ENCODE results near the gene PPP2R5C.
"Not testable (repeated sequence)": the region's sequence is repeated elsewhere in the genome, so short reads cannot be mapped to it uniquely, and the experiment has no call there.

PPP2R5C gene

DNA sequence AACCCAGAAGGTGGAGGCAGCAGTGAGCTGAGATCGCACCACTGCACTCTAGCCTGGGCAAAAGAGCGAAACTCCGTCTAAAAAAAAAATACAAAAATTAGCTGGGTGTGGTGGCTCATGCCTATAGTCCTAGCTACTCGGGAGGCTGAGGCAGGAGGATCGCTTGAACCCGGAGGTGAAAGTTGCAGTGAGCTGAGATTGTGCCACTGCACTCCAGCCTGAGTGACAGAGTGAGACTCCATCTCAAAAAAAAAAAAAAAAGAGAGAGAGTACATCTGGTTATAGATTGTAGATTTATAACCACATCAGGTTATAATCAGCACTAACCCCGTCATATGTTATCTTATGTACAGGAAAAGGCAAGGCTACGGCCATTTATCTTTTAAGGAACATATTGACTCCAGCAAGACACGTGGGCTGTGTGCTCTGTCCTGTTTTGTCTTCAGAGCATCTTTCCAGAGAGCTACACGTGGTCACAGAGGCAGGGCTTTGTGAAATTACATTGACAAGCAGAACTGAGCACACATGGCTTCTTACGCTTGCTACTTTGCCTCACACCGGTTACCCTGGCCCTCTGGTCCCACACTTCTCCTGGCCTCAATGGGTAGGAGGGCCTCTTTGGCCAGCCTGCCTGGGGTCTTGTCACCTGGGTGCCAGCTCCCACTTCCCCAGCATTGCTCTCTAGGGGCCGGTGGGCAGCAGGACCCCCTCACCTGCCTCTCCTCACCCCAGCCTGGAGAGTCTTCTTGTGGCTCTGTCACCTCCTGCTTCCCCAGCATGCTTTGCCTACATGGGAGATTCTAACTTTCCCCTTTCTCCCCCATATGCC, 196.1 kb downstream of the PPP2R5C start:
- DNase-seq = no peak

- no peak for DNase-seq
Observed at GRCh38 chr14:101958418-101959180, 197.1 kb downstream of the PPP2R5C start.

DNA sequence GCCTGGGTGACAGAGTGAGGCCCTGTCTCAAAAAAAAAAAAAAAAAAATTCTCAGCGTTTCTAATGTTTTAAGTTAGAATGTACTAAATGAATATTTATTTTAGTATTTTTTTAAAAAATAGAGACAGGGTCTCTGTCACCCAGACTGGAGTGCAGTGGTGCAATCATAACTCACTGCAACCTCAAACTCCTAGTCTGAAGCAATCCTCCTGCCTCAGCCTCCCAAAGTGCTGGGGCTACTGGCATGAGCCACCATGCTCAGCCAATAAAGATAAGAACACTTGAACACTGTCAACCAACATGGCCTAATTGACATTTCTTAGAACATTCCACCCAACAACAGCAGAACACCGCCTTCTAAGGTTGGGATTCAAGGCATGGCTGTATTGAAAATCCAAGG, 197.8 kb downstream of the PPP2R5C start:
- DNase-seq = no peak

DNA sequence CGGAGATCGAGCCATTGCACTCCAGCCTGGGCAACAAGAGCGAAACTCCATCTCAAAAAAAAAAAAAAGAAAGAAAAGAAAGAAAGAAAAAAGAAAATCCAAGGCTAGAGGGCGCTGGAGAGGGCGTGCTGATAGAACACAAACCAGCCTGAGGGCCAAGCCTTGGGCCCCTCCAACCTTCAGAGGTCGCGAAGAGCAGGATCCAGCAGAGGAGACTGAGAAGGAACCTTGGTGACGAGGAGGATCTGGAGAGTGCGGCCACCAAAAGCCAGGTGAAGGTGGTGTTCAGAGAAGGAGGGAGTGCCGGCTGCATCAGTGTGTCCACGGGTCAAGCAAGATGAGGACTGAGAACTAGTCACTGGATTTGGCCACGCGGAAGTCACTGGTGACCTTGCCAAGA, 198.7 kb downstream of the PPP2R5C start:
- DNase-seq = peak; percentile 31

GRCh38 chr14:101961011-101961721, 199.7 kb downstream of the PPP2R5C start:
- DNase-seq = peak; percentile 78

DNA sequence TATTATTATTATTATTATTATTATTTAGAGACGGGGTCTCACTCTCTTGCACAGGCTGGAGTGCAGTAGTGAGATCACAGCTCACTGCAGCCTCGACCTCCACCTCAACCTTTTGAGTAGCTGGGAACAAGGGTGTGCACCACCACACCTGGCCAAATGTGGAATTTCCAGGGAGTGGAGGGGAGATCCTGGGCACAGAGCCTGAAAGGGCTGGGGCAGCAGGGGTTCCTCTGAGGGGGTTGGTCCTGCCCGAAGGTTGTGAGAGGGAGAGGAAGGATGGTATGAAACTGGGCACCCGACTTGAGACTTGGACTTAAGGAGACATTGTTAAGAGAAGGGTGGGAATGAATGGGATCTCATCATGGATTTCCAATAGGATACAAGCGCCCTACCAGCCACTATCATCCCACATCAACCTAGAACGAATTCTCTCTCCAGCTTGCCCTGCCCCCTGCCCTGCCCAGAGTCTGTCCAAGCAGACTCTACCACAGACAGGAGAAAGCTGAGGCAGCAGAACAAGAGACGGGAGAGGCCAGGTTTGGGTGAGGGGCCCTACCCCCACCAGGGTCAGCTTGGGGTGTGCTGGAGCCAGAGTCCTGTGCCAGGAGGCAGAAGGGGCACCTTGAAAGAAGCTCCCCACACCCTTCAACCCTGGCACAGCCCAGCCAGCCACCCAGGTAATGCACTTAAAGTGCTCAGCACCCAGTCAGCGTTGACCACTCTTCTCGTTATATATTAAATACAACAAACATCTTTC, 200.4 kb downstream of the PPP2R5C start:
- no peak for DNase-seq

DNA sequence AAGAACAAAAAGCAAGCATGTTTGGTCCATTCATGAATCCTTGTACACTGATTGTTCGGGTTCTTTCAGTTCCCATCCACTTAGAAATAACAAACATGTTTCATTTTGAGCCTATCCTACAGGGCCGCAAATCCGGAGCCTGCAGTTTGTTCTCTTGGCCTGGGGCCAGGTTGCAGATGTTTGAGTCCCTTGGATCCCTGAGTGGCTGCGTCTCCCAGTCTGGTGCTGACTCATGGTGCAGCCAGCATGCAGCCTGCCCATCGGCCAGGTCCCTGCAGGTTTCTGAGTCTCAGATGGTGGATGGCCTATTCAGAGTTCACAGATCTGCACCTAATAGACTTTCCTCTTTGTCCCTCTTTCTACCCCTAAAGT, 201.0 kb downstream of the PPP2R5C start:
- DNase-seq = no peak

- DNase-seq = no peak
Observed at GRCh38 chr14:101963052-101963451, 201.5 kb downstream of the PPP2R5C start.

DNA sequence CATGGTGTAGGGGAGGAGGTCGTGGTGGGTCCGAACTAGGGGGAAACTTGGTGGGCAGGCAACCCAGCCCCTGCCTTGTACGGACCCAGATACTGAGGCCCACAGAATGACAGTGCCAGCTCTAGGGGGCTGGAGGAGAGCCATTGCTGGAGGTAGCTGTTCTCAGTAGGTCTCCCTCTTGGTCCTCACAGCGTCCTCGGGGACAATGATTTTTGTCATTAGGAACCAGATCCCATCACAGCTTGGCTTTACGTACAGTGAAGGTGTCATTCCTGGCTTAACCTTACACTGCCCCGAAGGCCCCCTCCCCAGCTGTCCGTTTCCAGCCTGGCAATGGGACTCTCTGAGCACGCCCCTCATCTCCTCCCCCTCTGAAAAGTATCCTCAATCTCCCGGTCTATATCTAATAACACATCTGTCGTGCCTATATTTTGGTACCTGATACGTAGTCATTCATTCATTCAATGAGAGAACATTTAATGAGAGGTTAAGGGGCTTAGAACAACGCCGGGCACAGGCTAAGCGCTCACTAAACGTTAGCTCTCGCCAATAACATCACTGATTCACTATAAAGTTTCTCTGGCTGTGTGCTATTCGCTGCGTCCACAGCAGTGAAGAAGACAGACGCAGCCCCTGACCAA, 202.3 kb downstream of the PPP2R5C start:
- no peak for DNase-seq

- peak; percentile 86 for DNase-seq
Observed at GRCh38 chr14:101964297-101965180, 203.0 kb downstream of the PPP2R5C start, which contains the start of gene DYNC1H1. DYNC1H1 (plus strand) TSS chr14:101964573; CDS start chr14:101964692, 119 bp downstream.

GRCh38 chr14:101965181-101965544, 203.7 kb downstream of the PPP2R5C start:
- DNase-seq = peak; percentile 65

DNA sequence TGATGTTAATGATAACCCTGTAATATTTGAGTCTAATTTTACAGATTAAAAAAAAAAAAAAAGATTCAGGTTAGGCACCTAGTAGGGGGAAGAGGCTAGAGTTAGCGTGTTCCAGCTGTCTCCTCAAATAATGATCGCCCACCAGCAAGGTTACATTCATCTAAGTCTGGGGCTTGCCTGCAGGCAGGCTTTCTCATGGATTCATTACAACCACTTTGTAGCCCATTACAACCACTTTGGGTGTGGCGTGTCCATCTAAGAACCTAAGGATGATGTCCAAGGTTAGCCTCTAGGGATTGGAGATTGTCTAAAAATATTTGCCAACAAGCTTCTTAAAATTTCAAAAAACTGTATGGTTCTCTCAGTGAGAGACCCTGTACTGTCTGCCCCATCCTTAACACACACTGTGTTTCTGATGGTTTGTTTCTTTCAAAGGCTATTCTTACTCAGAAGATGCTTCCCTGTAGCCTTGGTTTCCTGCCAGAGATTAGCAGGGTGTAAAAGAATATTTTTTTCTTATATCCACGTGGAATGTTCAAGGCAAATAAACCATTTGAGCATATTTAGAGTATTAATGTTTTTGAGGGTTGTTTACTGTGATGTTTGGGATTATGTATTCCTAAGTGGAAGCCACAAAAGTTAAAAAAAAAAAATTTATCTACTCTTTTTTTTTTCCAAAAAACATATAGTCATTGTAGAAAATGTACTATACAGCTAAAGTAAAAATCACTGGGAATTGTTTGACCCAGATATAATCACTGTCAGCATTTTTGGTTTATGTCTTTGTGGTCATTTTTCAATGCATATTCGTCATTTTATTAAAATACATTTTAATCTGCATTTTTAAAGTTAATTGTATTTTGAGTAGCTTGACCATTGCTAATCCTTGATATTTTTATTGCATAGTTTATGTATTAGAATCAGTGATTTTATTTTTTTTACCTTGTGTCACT, 204.5 kb downstream of the PPP2R5C start:
- DNase-seq = no peak

DNA sequence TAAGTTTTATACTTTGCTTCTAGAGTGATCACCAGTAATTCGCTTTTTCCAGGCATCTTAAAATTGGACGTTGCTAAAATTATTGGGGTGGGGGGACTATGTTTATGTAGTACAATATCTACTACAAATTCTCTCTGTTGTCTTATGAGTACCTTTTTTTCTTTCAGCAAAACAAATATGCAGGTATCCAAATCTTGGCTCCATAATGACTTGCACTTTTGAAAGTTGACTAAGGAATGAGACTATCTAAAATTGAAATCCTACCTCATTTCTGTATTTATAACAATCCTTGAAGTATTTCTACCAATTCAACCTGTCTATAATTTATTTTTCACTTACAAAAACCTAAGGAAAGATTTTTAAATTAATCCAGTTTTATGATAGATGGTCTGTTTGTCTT, 205.2 kb downstream of the PPP2R5C start:
- DNase-seq = no peak

DNA sequence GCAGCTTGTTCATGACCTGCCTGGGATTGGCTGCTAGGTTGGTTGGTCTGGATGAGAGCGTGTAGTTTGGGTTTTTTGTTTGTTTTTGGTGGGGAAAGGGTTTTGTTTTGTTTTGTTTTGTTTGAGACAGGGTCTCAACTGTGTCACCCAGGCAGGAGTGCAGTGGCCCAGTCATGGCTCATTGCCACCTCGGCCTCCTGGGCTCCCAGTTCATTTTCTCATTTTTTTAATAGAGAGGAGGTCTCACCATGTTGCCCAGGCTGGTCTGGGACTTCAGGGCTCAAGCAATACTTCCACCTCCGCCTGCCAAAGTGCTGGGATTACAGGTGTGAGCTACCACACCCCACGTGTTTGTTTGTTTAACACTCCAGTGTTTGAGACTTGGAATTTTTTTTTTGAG, 206.7 kb downstream of the PPP2R5C start:
- no peak for DNase-seq

- no peak for DNase-seq
Observed at GRCh38 chr14:101969481-101969880, 208.0 kb downstream of the PPP2R5C start.

DNA sequence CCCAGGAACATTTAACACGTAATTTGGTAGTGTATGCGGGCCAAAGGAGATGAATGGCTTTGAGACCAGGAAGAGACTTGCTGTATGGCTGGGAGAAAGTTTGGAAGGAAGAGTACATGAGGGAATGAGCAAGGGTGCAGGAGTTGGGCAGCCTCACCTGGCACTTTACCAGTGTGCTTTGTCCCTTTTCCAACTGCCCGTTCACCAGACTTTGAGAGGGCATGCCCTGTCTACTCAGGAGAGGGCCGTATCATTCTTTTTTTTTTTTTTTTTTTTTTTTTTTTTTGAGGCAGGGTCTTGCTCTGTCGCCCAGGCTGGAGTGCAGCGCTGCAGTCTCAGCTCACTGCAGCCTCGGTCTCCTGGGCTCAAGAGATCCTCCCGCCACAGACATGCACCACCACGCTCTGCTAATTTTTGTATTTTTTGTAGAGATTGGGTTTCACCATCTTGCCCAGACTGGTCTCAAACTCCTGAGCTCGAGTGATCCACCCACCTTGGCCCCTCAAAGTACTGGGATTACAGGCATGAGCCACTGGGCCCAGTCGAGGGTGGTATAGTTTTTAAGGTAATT, 209.4 kb downstream of the PPP2R5C start:
- DNase-seq = no peak

DNA sequence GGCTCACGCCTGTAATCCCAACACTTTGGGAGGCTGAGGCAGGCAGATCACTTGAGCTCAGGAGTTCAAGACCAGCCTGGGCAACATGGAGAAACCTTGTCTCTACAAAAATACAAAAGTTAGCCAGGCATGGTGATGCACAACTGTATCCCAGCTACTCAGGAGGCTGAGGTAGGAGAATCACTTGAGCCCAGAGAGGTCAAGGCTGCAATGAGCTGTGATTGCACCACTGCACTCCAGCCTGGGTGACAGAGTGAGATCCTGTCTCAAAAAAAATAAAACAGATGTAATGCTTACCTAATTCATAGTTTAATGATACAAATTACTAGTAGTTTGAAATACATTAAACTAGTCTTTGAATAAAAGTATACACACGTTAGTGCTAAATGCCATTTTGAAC, 209.9 kb downstream of the PPP2R5C start:
- DNase-seq = not testable (repeated sequence)

DNA sequence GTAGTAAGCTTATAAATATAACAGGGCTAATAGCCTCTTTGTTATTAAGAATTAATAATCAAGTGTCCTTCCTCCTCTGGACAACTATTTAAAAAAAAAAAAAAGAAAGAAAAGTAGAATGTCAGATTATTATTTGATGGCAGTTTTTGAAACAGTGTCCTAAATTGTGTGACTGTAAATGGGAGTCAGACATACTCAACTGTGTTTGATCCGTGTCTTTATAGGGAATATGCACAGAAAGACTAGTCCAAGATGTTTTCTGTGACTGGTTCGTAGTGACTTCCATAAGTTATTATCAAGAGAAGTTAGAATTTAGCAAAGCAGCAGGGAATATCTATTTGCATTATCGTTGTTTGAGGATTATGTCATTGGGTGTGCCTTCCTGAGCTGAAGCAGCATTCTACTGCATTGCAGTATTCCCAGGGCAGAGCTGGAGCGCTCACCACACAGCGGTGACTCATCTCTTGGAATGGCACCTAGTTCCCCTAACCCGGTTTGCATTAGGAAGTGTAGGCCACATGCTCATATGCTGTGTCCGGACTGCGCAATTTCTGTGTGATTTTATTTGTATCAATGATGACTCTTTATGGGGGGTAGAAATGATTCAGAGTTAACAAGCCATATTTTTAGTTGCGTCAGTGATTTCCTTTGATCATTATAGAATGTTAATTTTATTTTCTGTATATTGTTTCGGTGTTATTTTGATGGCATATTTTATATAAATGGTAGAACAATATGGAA, 210.8 kb downstream of the PPP2R5C start:
- no peak for DNase-seq

DNA sequence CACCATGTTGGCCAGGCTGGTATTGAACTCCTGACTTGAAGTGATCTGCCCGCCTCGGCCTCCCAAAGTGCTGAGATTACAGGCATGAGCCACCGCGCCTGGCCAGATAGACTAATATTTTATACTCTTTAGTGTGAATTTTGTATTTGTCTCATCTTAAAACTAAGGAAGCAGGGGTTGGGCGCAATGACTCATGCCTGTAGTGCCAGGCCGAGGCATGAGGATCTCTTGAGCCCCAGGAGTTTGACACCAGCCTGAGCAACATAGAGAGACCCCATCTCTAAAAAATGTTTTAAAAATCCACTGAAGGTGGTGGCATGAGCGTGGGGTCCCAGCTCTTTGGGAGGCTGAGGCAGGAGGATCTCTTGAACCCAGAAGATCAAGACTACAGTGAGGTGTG, 211.8 kb downstream of the PPP2R5C start:
- DNase-seq = no peak

All from stimulated activated CD4-positive, alpha-beta T cell treated with anti-CD3 and anti-CD28 coated beads, Interleukin-1b, Interleukin-23, amount 100 ng/mL, for 48 hours (primary cell).